PC-3 (cell line): ENCODE data around the gene TBCC. TPM values are rescaled to one million over a fixed set of nuclear protein-coding genes. Genes with fewer than 3 reads are reported as not detected.
"Not testable (repeated sequence)": the region's sequence is repeated elsewhere in the genome, so short reads cannot be mapped to it uniquely, and the experiment has no call there.

Source experiments
- ATAC-seq: fragments of 200-7000 bp; cut with Tn5 transposase; 2 replicates; pipeline ENCODE4 v1.9.1; 2020; ENCODE audit warnings: mild to moderate bottlenecking, moderate library complexity
- BruUV-seq: library from RNA; stranded (reverse); fragments of 400-500 nt; replicated peaks from 2 replicates; lab custom pipeline; 2021; lab: Mats Ljungman, UMichigan
- CTCF ChIA-PET: fragments of 300-600 bp; sonication (Branson Sonifier 250); formaldehyde crosslinking; loops from one replicate; lab custom pipeline; 2022; ENCODE audit warnings: antibody characterized with exemption; lab: Charles Lee
- POLR2A ChIA-PET: fragments of 300-600 bp; sonication (Branson Sonifier 250); formaldehyde crosslinking; loops from one replicate; lab custom pipeline; 2022; ENCODE audit warnings: antibody characterized with exemption; ENCODE audit not compliant: unreplicated experiment; lab: Charles Lee
- DNase-seq: peaks from one replicate; pipeline ENCODE4 v3.0.0-alpha.2; 2015
- H2AFZ ChIP-seq: fragments of 300-600 bp; sonication (generic); 2 replicates; pipeline ENCODE4 v1.6.0; 2016; ENCODE audit warnings: antibody characterized with exemption, low read length
- H3F3A ChIP-seq: fragments of 300-600 bp; sonication (generic); one replicate; pipeline ENCODE4 v1.6.0; 2017; ENCODE audit warnings: antibody characterized with exemption, low read length, control low read depth, mild to moderate bottlenecking; ENCODE audit not compliant: unreplicated experiment
- H3K27ac ChIP-seq: fragments of 300-600 bp; sonication (generic); 2 replicates; pipeline ENCODE4 v1.5.1; 2016; ENCODE audit warnings: mild to moderate bottlenecking, low read length
- H3K27me3 ChIP-seq: fragments of 300-600 bp; sonication (generic); 2 replicates; pipeline ENCODE4 v1.6.1; 2016; ENCODE audit warnings: low read length, mixed read lengths
- H3K36me3 ChIP-seq: fragments of 300-600 bp; sonication (generic); 2 replicates; pipeline ENCODE4 v1.6.1; 2016; ENCODE audit warnings: low read depth, mixed run types, low read length, mixed read lengths
- H3K4me1 ChIP-seq: fragments of 300-600 bp; sonication (generic); 2 replicates; pipeline ENCODE4 v1.5.1; 2016; ENCODE audit warnings: low read length; ENCODE audit not compliant: insufficient read depth
- H3K4me2 ChIP-seq: fragments of 300-600 bp; sonication (generic); 2 replicates; pipeline ENCODE4 v1.6.0; 2016; ENCODE audit warnings: low read length
- H3K4me3 ChIP-seq: fragments of 300-600 bp; sonication (generic); 2 replicates; pipeline ENCODE4 v1.5.1; 2016; ENCODE audit warnings: mild to moderate bottlenecking, low read length, mixed read lengths
- H3K79me2 ChIP-seq: fragments of 300-600 bp; sonication (generic); 2 replicates; pipeline ENCODE4 v1.6.1; 2017; ENCODE audit warnings: low read length, mixed read lengths
- H3K9ac ChIP-seq: fragments of 300-600 bp; sonication (generic); 2 replicates; pipeline ENCODE4 v1.6.0; 2016; ENCODE audit warnings: mild to moderate bottlenecking, low read length
- H3K9me2 ChIP-seq: fragments of 300-600 bp; sonication (generic); replicated peaks from 2 replicates; pipeline ENCODE4 v1.6.1; 2016; ENCODE audit warnings: mixed run types, low read length, mixed read lengths
- H3K9me3 ChIP-seq: fragments of 300-600 bp; sonication (generic); 2 replicates; pipeline ENCODE4 v1.6.1; 2016; ENCODE audit warnings: low read length, mixed read lengths
- H4K20me1 ChIP-seq: fragments of 300-600 bp; sonication (generic); 2 replicates; pipeline ENCODE4 v1.6.1; 2016; ENCODE audit warnings: low read length, mixed read lengths
- EZH2 ChIP-seq: fragments of 300-600 bp; sonication (generic); IDR thresholded peaks from one replicate; pipeline ENCODE4 v1.6.1; 2017; ENCODE audit warnings: antibody characterized with exemption, mild to moderate bottlenecking, low read length; ENCODE audit not compliant: unreplicated experiment
- EZH2phosphoT487 ChIP-seq: fragments of 300-600 bp; sonication (generic); IDR thresholded peaks from 2 replicates; pipeline ENCODE4 v1.6.1; 2018; ENCODE audit warnings: mild to moderate bottlenecking, antibody characterized with exemption, low read length, borderline replicate concordance
- intact Hi-C: fragments of 100-400 bp; cut with micrococcal nuclease; formaldehyde crosslinking; loops from 2 replicates; pipeline ENCODE4 v1.9.0; 2023
- total RNA-seq: library from RNA; depleted of rRNA; stranded (reverse); fragments of >200 nt; gene quantifications from 2 replicates; pipeline ENCODE4 v1.2.3, GENCODE V29; 2014
- TF ChIP-seq, protein P1 (sequence below): fragments of 300-600 bp; sonication (generic); conservative IDR thresholded peaks from 2 replicates; pipeline ENCODE4 v1.5.1; 2017; ENCODE audit warnings: antibody characterized with exemption, low read depth, mild to moderate bottlenecking, low read length

The TBCC gene
- total RNA-seq, 1 experiment from 2014 or later = 32.3 TPM

DNA sequence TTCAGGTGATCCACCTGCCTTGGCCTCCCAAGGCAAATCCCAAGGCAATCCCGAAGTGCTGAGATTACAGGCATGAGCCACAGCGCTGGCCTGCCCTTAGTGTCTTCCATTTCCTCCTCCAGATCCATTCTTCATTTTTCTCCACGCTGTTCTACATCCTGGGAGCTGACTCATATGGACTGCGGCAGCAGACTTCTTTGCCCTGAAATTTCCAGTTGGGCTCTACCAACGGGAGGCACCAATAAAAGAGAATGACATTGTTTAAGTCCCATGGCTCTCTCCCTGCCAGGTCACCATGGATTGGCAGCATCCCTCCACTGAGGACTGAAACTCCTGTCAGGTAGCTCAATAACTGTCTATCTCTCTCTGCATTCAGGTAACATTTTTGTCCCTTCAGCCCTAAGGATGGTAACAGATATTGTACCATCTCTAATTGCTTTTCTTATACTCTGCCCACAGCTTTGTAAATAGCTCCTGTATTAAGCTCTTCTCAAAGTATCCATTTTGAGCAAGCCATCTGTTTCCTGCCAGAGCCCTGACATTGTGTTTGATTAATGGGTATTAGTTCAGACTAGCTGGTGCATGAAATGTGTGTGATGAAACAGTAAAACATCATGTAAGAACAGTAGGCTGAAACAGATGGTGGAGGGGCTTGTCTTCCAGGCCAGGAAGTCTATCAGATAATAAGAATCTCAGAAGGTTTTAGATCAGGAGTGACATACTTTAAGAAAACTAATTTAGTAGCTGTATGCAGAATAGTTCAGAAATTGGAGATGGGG lies 3.6 kb downstream of the TBCC start:
- H3K27me3 ChIP-seq = no peaks in the 10 kb centered on the region
- no peak overlapping the region for H3K4me2 ChIP-seq
- H4K20me1 ChIP-seq = peaks cover 9% of the 10 kb centered on the region; the same call in 1 of the 2 replicates
- no peak overlapping the region for H3K9ac ChIP-seq
- H3K79me2 ChIP-seq = peaks cover 27% of the 10 kb centered on the region
- ATAC-seq = no peak
- H3K27ac ChIP-seq = no peak overlapping the region
- BruUV-seq = no TSS peak
- ChIA-PET POLR2A (interaction anchor here (0.6 kb wide), 2 partner anchors 40 to 61 kb away, joined by 6 to 21 read pairs; no protein-coding TSS in a partner anchor), CTCF (no interaction called here)
- H3K4me3 ChIP-seq = no peak overlapping the region
- peak; percentile 44 for DNase-seq
- H3K4me1 ChIP-seq = peaks cover 7% of the 10 kb centered on the region; the same call in 1 of the 2 replicates
- no peaks in the 10 kb centered on the region for H3F3A ChIP-seq
- intact Hi-C loops = no loop called here
- H3K9me3 ChIP-seq = no peaks in the 10 kb centered on the region
- no peak overlapping the region for H2AFZ ChIP-seq
- no peaks in the 10 kb centered on the region for H3K9me2 ChIP-seq
- H3K36me3 ChIP-seq = no peaks in the 10 kb centered on the region
- TF ChIP-seq, protein P1, sequence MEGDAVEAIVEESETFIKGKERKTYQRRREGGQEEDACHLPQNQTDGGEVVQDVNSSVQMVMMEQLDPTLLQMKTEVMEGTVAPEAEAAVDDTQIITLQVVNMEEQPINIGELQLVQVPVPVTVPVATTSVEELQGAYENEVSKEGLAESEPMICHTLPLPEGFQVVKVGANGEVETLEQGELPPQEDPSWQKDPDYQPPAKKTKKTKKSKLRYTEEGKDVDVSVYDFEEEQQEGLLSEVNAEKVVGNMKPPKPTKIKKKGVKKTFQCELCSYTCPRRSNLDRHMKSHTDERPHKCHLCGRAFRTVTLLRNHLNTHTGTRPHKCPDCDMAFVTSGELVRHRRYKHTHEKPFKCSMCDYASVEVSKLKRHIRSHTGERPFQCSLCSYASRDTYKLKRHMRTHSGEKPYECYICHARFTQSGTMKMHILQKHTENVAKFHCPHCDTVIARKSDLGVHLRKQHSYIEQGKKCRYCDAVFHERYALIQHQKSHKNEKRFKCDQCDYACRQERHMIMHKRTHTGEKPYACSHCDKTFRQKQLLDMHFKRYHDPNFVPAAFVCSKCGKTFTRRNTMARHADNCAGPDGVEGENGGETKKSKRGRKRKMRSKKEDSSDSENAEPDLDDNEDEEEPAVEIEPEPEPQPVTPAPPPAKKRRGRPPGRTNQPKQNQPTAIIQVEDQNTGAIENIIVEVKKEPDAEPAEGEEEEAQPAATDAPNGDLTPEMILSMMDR = no peak
- no peak for TF ChIP-seq EZH2phosphoT487
- no peak for TF ChIP-seq EZH2

DNA sequence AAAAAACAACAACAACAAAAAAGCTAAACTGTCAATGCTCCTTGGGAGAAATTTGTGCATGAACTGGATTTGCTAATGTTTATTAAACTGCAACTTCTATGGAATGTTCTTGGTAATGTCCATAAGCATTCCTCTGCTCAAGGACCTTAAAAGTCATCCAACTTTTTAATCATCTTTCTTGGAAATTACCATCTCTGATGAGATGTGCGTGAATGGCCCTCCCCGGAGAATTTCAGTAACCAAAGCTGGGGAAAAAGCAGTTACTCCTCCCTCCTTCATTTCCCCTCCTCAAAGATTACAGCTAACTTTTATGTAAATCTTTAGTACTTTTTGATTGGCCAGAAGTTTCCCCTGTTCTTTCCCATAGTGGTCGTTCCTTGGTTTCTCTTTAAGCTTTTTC lies 5.2 kb downstream of the TBCC start:
- no TSS peak for BruUV-seq
- TF ChIP-seq, protein P1 = no peak
- TF ChIP-seq EZH2 = no peak
- TF ChIP-seq EZH2phosphoT487 = no peak
- intact Hi-C loops = no loop called here
- Histone ChIP-seq H2AFZ (no peak overlapping the region), H3K4me1 (peaks cover 7% of the 10 kb centered on the region; the same call in 1 of the 2 replicates), H4K20me1 (peaks cover 9% of the 10 kb centered on the region; the same call in 1 of the 2 replicates), H3K4me3 (no peak overlapping the region), H3F3A (no peaks in the 10 kb centered on the region), H3K27ac (no peak overlapping the region), H3K9me2 (no peaks in the 10 kb centered on the region), H3K27me3 (no peaks in the 10 kb centered on the region), H3K9ac (no peak overlapping the region), H3K4me2 (no peak overlapping the region), H3K9me3 (no peaks in the 10 kb centered on the region), H3K79me2 (peaks cover 26% of the 10 kb centered on the region), H3K36me3 (no peaks in the 10 kb centered on the region)
- DNase-seq = no peak
- ATAC-seq = no peak
- POLR2A ChIA-PET = no interaction called here
- CTCF ChIA-PET = no interaction called here

DNA sequence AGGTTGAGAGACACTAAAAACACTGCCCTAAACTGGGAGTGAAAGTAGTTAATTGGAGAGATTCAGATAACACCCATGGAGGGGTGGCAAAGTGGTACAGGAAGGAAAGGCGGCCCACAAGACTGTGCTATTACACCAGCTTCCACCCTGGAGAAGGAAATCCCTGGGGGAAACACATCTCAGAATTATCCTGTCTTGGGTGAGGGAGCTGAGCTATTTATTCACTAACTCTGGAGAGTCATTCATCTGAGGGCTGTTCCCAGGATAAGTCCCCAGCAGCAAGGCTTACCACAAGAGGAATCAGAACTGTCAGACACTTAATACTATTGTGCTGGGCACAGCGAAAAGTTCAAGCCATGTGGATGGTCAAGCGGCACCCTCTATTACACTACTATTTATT lies 9.9 kb downstream of the TBCC start:
- DNase-seq (no peak), ATAC-seq (no peak)
- POLR2A ChIA-PET = interaction anchor here (0.6 kb wide), 1 partner anchor 263 kb away, joined by 3 read pairs; no protein-coding TSS in a partner anchor
- no peaks in the 10 kb centered on the region for H3K4me1 ChIP-seq
- intact Hi-C loops = no loop called here
- H3K4me2 ChIP-seq = no peak overlapping the region
- no peaks in the 10 kb centered on the region for H3K79me2 ChIP-seq
- no peak overlapping the region for H3K4me3 ChIP-seq
- no peaks in the 10 kb centered on the region for H3K9me3 ChIP-seq
- CTCF ChIA-PET = interaction anchor here (0.6 kb wide), 1 partner anchor 604 kb away, joined by 6 read pairs; no protein-coding TSS in a partner anchor
- H3K9ac ChIP-seq = no peak overlapping the region
- H3K36me3 ChIP-seq = no peaks in the 10 kb centered on the region
- no peaks in the 10 kb centered on the region for H3K9me2 ChIP-seq
- no TSS peak for BruUV-seq
- H3F3A ChIP-seq = no peaks in the 10 kb centered on the region
- H3K27me3 ChIP-seq = no peaks in the 10 kb centered on the region
- no peak overlapping the region for H2AFZ ChIP-seq
- no peak overlapping the region for H3K27ac ChIP-seq
- TF ChIP-seq EZH2phosphoT487 (no peak), EZH2 (no peak)
- TF ChIP-seq, protein P1 = no peak
- no peaks in the 10 kb centered on the region for H4K20me1 ChIP-seq

DNA sequence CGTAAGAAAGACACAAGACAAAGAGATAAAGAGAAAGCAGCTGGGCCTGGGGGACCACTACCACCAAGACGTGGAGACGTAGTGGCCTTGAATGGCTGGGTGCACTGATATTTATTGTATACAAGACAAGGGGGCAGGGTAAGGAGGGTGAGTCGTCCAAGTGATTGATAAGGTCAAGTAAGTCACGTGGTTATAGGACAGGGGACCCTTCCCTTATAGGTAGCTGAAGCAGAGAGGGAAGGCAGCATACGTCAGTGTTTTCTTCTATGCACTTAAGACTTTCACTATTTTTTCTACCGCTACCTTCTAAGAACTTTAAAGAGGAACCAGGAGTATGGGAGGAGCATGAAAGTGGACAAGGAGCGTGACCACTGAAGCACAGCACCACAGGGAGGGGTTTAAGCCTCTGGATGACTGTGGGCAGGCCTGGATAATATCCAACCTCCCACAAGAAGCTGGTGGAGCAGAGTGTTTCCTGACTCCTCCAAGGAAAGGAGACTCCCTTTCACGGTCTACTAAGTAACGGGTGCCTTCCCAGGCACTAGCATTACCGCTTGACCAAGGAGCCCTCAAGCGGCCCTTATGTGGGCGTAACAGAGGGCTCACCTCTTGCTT lies 11.9 kb downstream of the TBCC start:
- H3K36me3 ChIP-seq, DNase-seq, H3K4me3 ChIP-seq, ATAC-seq, H3F3A ChIP-seq, H3K9ac ChIP-seq, H4K20me1 ChIP-seq, H3K27me3 ChIP-seq, H3K27ac ChIP-seq, H3K9me3 ChIP-seq, intact Hi-C loops, H3K79me2 ChIP-seq, H2AFZ ChIP-seq, H3K4me2 ChIP-seq, H3K4me1 ChIP-seq, POLR2A ChIA-PET, BruUV-seq, H3K9me2 ChIP-seq: not testable (repeated sequence)
- CTCF ChIA-PET = interaction anchor here (0.6 kb wide), 1 partner anchor 62 kb away, joined by 8 read pairs; no protein-coding TSS in a partner anchor
